ENCODE data around the gene CD300LB.

CD300LB gene

DNA sequence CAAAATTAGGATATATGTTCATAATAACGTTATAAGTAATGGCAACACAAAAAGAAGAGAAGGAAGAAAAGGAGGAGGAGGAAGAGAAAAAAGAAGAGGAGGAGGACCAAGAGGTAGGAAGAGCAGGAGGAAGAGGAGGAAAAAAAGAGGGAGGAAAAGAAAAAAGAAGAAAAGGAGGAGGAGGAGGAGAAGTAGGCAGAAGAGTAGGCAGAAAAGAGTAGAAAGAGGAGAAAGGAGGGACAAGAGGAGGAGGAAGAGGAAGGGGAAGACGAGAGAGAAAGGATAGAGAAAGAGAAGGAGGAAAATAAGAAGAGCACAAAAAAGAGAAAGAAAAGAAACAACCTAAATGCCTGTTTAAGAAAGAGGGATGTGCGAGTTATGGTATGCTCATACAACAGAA is 5.6 kb upstream of the CD300LB start:
- H3K27me3 ChIP-seq (replicated peaks in 2 of 5; ENCODE audit: control insufficient read depth in 4 of 5, insufficient read depth in 5 of 5, low read length in 4 of 5) = no peaks in the 10 kb centered on the region
- peaks cover 8 to 15% (median 11%) of the 10 kb centered on the region in 4 experiments for H3K4me1 ChIP-seq (ENCODE audit: control extremely low read depth in 1 of 4, control insufficient read depth in 4 of 4, insufficient read depth in 4 of 4, low read length in 3 of 4)
- DNase-seq = no peak
- peaks cover 0 to 3% (median 0%) of the 10 kb centered on the region in 5 experiments for H3K9me3 ChIP-seq (ENCODE audit: control extremely low read depth in 1 of 5, control insufficient read depth in 4 of 5, insufficient read depth in 2 of 5, low read depth in 1 of 5, low read length in 4 of 5)
- ChIA-PET CTCF (interaction anchor here (0.9 to 1.3 kb wide), 3 partner anchors 65 to 170 kb away, joined by 3 read pairs; partner anchors contain the start of gene GPR142), POLR2A (no interaction called here)
- H3K27ac ChIP-seq (ENCODE audit: insufficient read depth in 1 of 2, low read depth in 1 of 2, low read length in 2 of 2, poor library complexity in 1 of 2, severe bottlenecking in 2 of 2) = no peak overlapping the region
- WGBS (ENCODE audit: insufficient coverage) = 91% methylated on average over 1 of the region's 3 CpGs
- H3K36me3 ChIP-seq (ENCODE audit: control insufficient read depth in 4 of 4, insufficient read depth in 4 of 4, low read length in 3 of 4) = no peaks in the 10 kb centered on the region
- no peak overlapping the region for H3K4me3 ChIP-seq (ENCODE audit: control insufficient read depth in 1 of 7, extremely low read depth in 1 of 7, insufficient read depth in 4 of 7, low read depth in 2 of 7, low read length in 6 of 7)

DNA sequence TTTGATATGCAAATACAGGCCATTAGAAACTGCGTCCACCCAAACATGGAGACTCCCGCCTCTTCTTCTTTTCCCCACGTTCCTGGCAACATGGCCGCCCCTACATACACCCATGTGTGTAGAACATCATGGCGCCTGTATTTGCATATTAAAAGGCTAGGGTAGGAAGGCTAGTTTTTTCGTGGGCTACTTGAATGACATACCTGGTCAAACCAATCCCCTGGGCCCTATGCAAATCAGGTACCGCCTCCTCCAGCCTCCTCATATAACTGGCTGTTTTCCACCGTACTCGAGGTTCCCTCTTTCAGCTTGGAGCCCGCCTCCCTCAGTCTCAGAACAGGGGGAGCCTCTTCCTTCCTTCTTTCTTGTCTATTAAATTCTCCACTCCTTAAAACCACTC is 840 bp upstream of the CD300LB start:
- 0% methylated on average over 8 of the region's 10 CpGs for WGBS (ENCODE audit: insufficient coverage)
- no peaks in the 10 kb centered on the region for H3K27me3 ChIP-seq (replicated peaks in 2 of 5; ENCODE audit: control insufficient read depth in 4 of 5, insufficient read depth in 5 of 5, low read length in 4 of 5)
- peak; percentile 94 to 98 (median 97) for DNase-seq
- H3K27ac ChIP-seq (ENCODE audit: insufficient read depth in 1 of 2, low read depth in 1 of 2, low read length in 2 of 2, poor library complexity in 1 of 2, severe bottlenecking in 2 of 2) = peak overlapping the region in 1 of 2 experiments; percentile 60
- ChIA-PET CTCF (interaction anchor here (0.7 to 2.9 kb wide), 39 partner anchors 9 to 324 kb away, joined by 3 to 31 read pairs (median 4); partner anchors contain the start of genes BTBD17 and GPR142), POLR2A (interaction anchor here (0.6 to 1.7 kb wide), 3 partner anchors 65 to 153 kb away, joined by 3 to 6 read pairs (median 6); partner anchors contain the start of gene CD300A)
- H3K9me3 ChIP-seq (ENCODE audit: control extremely low read depth in 1 of 5, control insufficient read depth in 4 of 5, insufficient read depth in 2 of 5, low read depth in 1 of 5, low read length in 4 of 5) = peaks cover 0 to 3% (median 0%) of the 10 kb centered on the region in 5 experiments
- H3K4me1 ChIP-seq (ENCODE audit: control extremely low read depth in 1 of 4, control insufficient read depth in 4 of 4, insufficient read depth in 4 of 4, low read length in 3 of 4) = peaks cover 10 to 34% (median 23%) of the 10 kb centered on the region in 4 experiments
- no peaks in the 10 kb centered on the region for H3K36me3 ChIP-seq (ENCODE audit: control insufficient read depth in 4 of 4, insufficient read depth in 4 of 4, low read length in 3 of 4)
- H3K4me3 ChIP-seq (ENCODE audit: control insufficient read depth in 1 of 7, extremely low read depth in 1 of 7, insufficient read depth in 4 of 7, low read depth in 2 of 7, low read length in 6 of 7) = peak overlapping the region in 5 of 7 experiments; percentile 56 to 76 (median 63)

DNA sequence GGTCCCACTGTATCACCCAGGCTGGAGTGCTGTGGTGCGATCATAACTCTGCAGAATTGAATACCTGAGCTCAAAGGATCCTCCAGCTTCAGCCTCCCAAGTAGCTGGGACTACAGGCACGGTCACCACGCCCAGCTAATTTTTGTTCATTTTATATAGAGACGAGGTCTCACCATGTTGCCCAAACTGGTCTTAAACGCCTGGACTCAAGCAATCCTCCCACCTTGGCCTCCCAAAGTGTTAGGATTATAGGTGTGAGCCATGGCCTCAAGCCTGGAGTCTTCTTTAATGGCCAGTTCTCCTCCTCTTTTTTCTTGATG is 484 bp downstream of the CD300LB start:
- POLR2A ChIA-PET = interaction anchor here (1.7 kb wide), 1 partner anchor 64 kb away, joined by 6 read pairs; the partner anchor contains the start of gene CD300A
- WGBS (ENCODE audit: insufficient coverage) = 98% methylated on average over 5 of the region's 5 CpGs

DNA sequence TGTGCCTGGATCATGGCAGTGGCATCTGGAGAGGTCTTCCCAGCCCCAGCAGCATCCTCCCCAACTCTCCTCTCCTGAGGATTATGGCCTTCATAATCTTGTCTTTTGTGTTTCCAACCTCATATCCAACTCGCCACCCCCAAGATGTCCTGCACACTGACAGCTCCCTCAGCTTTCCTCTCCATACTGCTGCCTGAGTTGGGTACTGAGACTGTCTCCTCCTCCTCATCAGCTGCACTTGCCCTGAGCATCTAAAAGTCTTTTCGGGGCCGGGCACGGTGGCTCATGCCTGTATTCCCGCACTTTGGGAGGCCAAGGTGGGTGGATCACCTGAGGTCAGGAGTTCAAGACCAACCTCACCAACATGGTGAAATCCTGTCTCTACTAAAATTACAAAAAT is 2.0 kb downstream of the CD300LB start:
- WGBS (ENCODE audit: insufficient coverage) = 100% methylated on average over 3 of the region's 5 CpGs
- CTCF ChIA-PET = interaction anchor here (1.6 to 2.1 kb wide), 3 partner anchors 8 to 72 kb away, joined by 5 to 13 read pairs (median 5); no protein-coding TSS in a partner anchor
- H3K36me3 ChIP-seq (ENCODE audit: control insufficient read depth in 4 of 4, insufficient read depth in 4 of 4, low read length in 3 of 4) = no peaks in the 10 kb centered on the region
- no peak overlapping the region for H3K27ac ChIP-seq (ENCODE audit: insufficient read depth in 1 of 2, low read depth in 1 of 2, low read length in 2 of 2, poor library complexity in 1 of 2, severe bottlenecking in 2 of 2)
- no peak overlapping the region for H3K4me3 ChIP-seq (ENCODE audit: control insufficient read depth in 1 of 7, extremely low read depth in 1 of 7, insufficient read depth in 4 of 7, low read depth in 2 of 7, low read length in 6 of 7)
- DNase-seq = no peak
- H3K4me1 ChIP-seq (ENCODE audit: control extremely low read depth in 1 of 4, control insufficient read depth in 4 of 4, insufficient read depth in 4 of 4, low read length in 3 of 4) = peaks cover 10 to 37% (median 28%) of the 10 kb centered on the region in 4 experiments
- POLR2A ChIA-PET = no interaction called here
- peaks cover 0 to under 1% (median 0%) of the 10 kb centered on the region in 5 experiments for H3K9me3 ChIP-seq (ENCODE audit: control extremely low read depth in 1 of 5, control insufficient read depth in 4 of 5, insufficient read depth in 2 of 5, low read depth in 1 of 5, low read length in 4 of 5)
- H3K27me3 ChIP-seq (replicated peaks in 2 of 5; ENCODE audit: control insufficient read depth in 4 of 5, insufficient read depth in 5 of 5, low read length in 4 of 5) = no peaks in the 10 kb centered on the region

More for the DNA sequence above, 484 bp downstream of the CD300LB start:
- Histone ChIP-seq H3K27ac (ENCODE audit: insufficient read depth in 1 of 2, low read depth in 1 of 2, low read length in 2 of 2, poor library complexity in 1 of 2, severe bottlenecking in 2 of 2) (no peak overlapping the region), H3K27me3 (replicated peaks in 2 of 5; ENCODE audit: control insufficient read depth in 4 of 5, insufficient read depth in 5 of 5, low read length in 4 of 5) (no peaks in the 10 kb centered on the region), H3K4me1 (ENCODE audit: control extremely low read depth in 1 of 4, control insufficient read depth in 4 of 4, insufficient read depth in 4 of 4, low read length in 3 of 4) (peaks cover 10 to 34% (median 23%) of the 10 kb centered on the region in 4 experiments), H3K4me3 (ENCODE audit: control insufficient read depth in 1 of 7, extremely low read depth in 1 of 7, insufficient read depth in 4 of 7, low read depth in 2 of 7, low read length in 6 of 7) (no peak overlapping the region), H3K36me3 (ENCODE audit: control insufficient read depth in 4 of 4, insufficient read depth in 4 of 4, low read length in 3 of 4) (no peaks in the 10 kb centered on the region), H3K9me3 (ENCODE audit: control extremely low read depth in 1 of 5, control insufficient read depth in 4 of 5, insufficient read depth in 2 of 5, low read depth in 1 of 5, low read length in 4 of 5) (peaks cover 0 to 3% (median 0%) of the 10 kb centered on the region in 5 experiments)
- DNase-seq = no peak
- CTCF ChIA-PET = interaction anchor here (0.5 to 1.9 kb wide), 7 partner anchors 10 to 245 kb away, joined by 3 to 13 read pairs (median 3); no protein-coding TSS in a partner anchor

DNA sequence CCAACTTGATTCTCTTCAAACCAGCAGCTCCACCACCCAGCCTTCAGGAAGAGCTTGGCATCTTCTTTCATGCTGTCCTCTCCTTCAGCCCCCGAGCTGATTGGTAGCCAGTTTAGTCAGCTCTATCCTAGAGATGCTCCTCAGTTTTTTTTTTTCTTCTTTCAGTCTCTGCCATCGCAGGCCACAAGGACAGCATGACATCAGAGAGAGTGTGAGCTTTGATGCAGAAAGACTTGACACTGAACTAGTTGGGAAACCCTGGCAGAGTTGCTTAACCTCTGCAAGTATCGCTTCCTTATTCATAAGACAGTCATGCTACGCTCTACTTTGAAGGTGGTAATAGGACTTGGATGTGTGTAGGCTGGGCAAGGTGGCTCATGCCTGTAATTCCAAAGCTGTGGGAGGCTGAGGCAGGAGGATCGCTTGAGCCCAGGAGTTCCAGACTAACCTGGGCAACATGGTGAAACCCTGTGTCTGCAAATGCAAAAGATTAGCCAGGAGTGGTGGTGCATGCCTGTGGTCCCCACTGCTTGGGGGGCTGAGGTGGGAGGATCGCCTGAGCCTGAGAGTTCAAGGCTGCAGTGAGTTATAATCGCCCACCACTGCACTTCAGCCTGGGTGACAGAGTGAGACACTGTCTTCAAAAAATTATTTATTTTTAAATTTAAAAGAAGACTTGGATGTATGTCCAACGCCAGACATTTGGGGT is 2.6 kb downstream of the CD300LB start:
- Histone ChIP-seq H3K4me1 (ENCODE audit: control extremely low read depth in 1 of 4, control insufficient read depth in 4 of 4, insufficient read depth in 4 of 4, low read length in 3 of 4) (peaks cover 10 to 37% (median 27%) of the 10 kb centered on the region in 4 experiments), H3K36me3 (ENCODE audit: control insufficient read depth in 4 of 4, insufficient read depth in 4 of 4, low read length in 3 of 4) (no peaks in the 10 kb centered on the region), H3K9me3 (ENCODE audit: control extremely low read depth in 1 of 5, control insufficient read depth in 4 of 5, insufficient read depth in 2 of 5, low read depth in 1 of 5, low read length in 4 of 5) (peaks cover 0 to 3% (median 0%) of the 10 kb centered on the region in 5 experiments), H3K27ac (ENCODE audit: insufficient read depth in 1 of 2, low read depth in 1 of 2, low read length in 2 of 2, poor library complexity in 1 of 2, severe bottlenecking in 2 of 2) (no peak overlapping the region), H3K27me3 (replicated peaks in 2 of 5; ENCODE audit: control insufficient read depth in 4 of 5, insufficient read depth in 5 of 5, low read length in 4 of 5) (no peaks in the 10 kb centered on the region), H3K4me3 (ENCODE audit: control insufficient read depth in 1 of 7, extremely low read depth in 1 of 7, insufficient read depth in 4 of 7, low read depth in 2 of 7, low read length in 6 of 7) (no peak overlapping the region)
- DNase-seq = peak in 2 of 3 donors; percentile 59 to 61
- ChIA-PET CTCF (interaction anchor here (0.7 to 2.1 kb wide), 3 partner anchors 15 to 71 kb away, joined by 3 to 5 read pairs (median 5); no protein-coding TSS in a partner anchor), POLR2A (no interaction called here)
- WGBS (ENCODE audit: insufficient coverage) = 100% methylated on average over 4 of the region's 8 CpGs

DNA sequence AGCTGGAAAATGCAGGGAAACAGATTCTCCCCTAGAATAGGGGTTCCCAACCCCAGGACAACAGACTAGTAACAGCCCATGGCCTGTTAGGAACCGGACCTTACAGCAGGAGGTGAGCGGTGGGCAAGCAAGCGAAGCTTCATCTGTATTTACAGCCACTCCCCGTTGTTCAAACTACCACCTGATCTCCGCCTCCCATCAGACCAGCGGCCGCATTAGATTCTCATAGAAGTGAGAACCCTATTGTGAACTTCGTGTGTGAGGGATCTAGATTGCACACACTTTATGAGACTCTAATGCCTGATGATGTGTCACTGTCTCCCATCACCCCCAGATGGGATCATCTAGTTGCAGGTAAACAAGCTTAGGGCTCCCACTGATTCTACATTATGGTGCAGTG is 3.5 kb downstream of the CD300LB start:
- ChIA-PET CTCF (interaction anchor here (0.7 to 2.1 kb wide), 2 partner anchors 14 to 31 kb away, joined by 3 to 5 read pairs; no protein-coding TSS in a partner anchor), POLR2A (no interaction called here)
- Histone ChIP-seq H3K27ac (ENCODE audit: insufficient read depth in 1 of 2, low read depth in 1 of 2, low read length in 2 of 2, poor library complexity in 1 of 2, severe bottlenecking in 2 of 2) (no peak overlapping the region), H3K36me3 (ENCODE audit: control insufficient read depth in 4 of 4, insufficient read depth in 4 of 4, low read length in 3 of 4) (no peaks in the 10 kb centered on the region), H3K4me1 (ENCODE audit: control extremely low read depth in 1 of 4, control insufficient read depth in 4 of 4, insufficient read depth in 4 of 4, low read length in 3 of 4) (peaks cover 7 to 30% (median 27%) of the 10 kb centered on the region in 4 experiments), H3K27me3 (replicated peaks in 2 of 5; ENCODE audit: control insufficient read depth in 4 of 5, insufficient read depth in 5 of 5, low read length in 4 of 5) (no peaks in the 10 kb centered on the region), H3K4me3 (ENCODE audit: control insufficient read depth in 1 of 7, extremely low read depth in 1 of 7, insufficient read depth in 4 of 7, low read depth in 2 of 7, low read length in 6 of 7) (no peak overlapping the region), H3K9me3 (ENCODE audit: control extremely low read depth in 1 of 5, control insufficient read depth in 4 of 5, insufficient read depth in 2 of 5, low read depth in 1 of 5, low read length in 4 of 5) (peaks cover 0 to 10% (median 3%) of the 10 kb centered on the region in 5 experiments)
- 98% methylated on average over 8 of the region's 8 CpGs for WGBS (ENCODE audit: insufficient coverage)
- no peak for DNase-seq

DNA sequence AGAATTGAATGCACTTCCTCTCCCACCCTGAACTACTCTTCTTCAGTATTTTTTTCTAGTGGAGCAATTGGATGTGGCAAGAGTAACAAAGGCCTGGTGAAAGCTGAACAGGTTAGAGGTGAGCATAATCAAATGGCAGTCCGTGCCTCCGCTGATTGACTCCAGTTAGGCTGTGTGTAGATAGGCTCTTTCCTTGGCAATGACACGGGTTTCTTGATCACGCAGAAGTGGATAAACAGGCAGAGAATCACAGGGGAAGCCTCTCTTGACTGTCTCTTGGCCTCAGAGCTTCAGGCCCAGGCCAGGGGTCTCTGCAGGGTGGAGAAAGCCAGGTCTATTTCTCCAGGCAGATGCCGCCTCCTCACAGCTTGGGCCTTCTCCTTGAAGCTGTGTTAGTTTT is 4.2 kb downstream of the CD300LB start:
- peaks cover 3 to 31% (median 26%) of the 10 kb centered on the region in 4 experiments for H3K4me1 ChIP-seq (ENCODE audit: control extremely low read depth in 1 of 4, control insufficient read depth in 4 of 4, insufficient read depth in 4 of 4, low read length in 3 of 4)
- DNase-seq = no peak
- ChIA-PET POLR2A (no interaction called here), CTCF (interaction anchor here (1.0 to 2.5 kb wide), 5 partner anchors 16 to 164 kb away, joined by 3 to 14 read pairs (median 4); no protein-coding TSS in a partner anchor)
- no peaks in the 10 kb centered on the region for H3K27me3 ChIP-seq (replicated peaks in 2 of 5; ENCODE audit: control insufficient read depth in 4 of 5, insufficient read depth in 5 of 5, low read length in 4 of 5)
- peaks cover 0 to 13% (median 3%) of the 10 kb centered on the region in 5 experiments for H3K9me3 ChIP-seq (ENCODE audit: control extremely low read depth in 1 of 5, control insufficient read depth in 4 of 5, insufficient read depth in 2 of 5, low read depth in 1 of 5, low read length in 4 of 5)
- WGBS (ENCODE audit: insufficient coverage) = 93% methylated on average over 4 of the region's 5 CpGs
- no peak overlapping the region for H3K27ac ChIP-seq (ENCODE audit: insufficient read depth in 1 of 2, low read depth in 1 of 2, low read length in 2 of 2, poor library complexity in 1 of 2, severe bottlenecking in 2 of 2)
- no peak overlapping the region for H3K4me3 ChIP-seq (ENCODE audit: control insufficient read depth in 1 of 7, extremely low read depth in 1 of 7, insufficient read depth in 4 of 7, low read depth in 2 of 7, low read length in 6 of 7)
- no peaks in the 10 kb centered on the region for H3K36me3 ChIP-seq (ENCODE audit: control insufficient read depth in 4 of 4, insufficient read depth in 4 of 4, low read length in 3 of 4)
